ENCODE results near the gene SLC5A9. TPM values are rescaled to one million over a fixed set of nuclear protein-coding genes. Genes with fewer than 3 reads are reported as not detected.

Gene SLC5A9
- polyA plus RNA-seq, 1 donor (not counting 4 experiments of a cell fraction or from before 2014, with no cell fraction given), result not detected

DNA sequence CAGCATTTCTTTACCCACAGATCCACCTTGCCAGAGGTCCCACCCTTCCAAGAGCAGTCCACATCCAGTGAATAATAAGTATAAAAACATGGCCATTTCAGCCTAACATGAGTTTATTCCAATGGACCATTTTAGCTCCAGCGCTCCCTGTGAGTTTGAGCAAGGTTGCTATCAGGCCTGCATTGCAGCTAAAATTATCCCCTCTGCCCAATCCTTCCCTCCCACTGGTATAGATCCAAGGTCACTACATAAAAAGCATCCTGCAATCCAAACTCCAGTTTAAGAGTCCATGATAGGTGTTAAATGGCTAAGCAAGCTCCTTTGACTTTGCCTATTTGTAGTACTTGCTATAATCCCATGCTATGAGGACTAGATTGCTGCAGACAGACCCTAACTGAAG, 35.6 kb downstream of the SLC5A9 start:
- Histone ChIP-seq H3K9me1 (ENCODE audit: control insufficient read depth, extremely low read depth, insufficient read depth, low read length) (no peaks in the 10 kb centered on the region), H3K79me2 (ENCODE audit: control insufficient read depth, insufficient read depth, low read length) (no peaks in the 10 kb centered on the region), H4K20me1 (ENCODE audit: control insufficient read depth, extremely low read depth, insufficient read depth, low read length) (no peaks in the 10 kb centered on the region), H3K27me3 (ENCODE audit: control insufficient read depth, extremely low read depth, insufficient read depth, low read length) (no peaks in the 10 kb centered on the region), H3K27ac (ENCODE audit: control insufficient read depth, insufficient read depth, low read length) (no peak overlapping the region), H3K4me1 (ENCODE audit: control insufficient read depth, extremely low read depth, insufficient read depth, low read length) (no peaks in the 10 kb centered on the region), H2AFZ (ENCODE audit: control insufficient read depth, low read length) (no peak overlapping the region), H3K4me2 (ENCODE audit: control insufficient read depth, extremely low read depth, insufficient read depth, low read depth, low read length) (no peak overlapping the region), H3K9ac (ENCODE audit: control insufficient read depth, extremely low read depth, insufficient read depth, low read length) (no peak overlapping the region), H3K9me3 (ENCODE audit: control insufficient read depth, low read depth, low read length) (no peaks in the 10 kb centered on the region), H3K4me3 (ENCODE audit: control insufficient read depth in 2 of 3, extremely low read depth in 1 of 3, insufficient read depth in 2 of 3, low read depth in 1 of 3, low read length in 3 of 3) (no peak overlapping the region), H3K36me3 (ENCODE audit: control insufficient read depth in 2 of 2, extremely low read depth in 1 of 2, insufficient read depth in 2 of 2, low read length in 2 of 2) (no peaks in the 10 kb centered on the region)
- TF ChIP-seq, protein P1, sequence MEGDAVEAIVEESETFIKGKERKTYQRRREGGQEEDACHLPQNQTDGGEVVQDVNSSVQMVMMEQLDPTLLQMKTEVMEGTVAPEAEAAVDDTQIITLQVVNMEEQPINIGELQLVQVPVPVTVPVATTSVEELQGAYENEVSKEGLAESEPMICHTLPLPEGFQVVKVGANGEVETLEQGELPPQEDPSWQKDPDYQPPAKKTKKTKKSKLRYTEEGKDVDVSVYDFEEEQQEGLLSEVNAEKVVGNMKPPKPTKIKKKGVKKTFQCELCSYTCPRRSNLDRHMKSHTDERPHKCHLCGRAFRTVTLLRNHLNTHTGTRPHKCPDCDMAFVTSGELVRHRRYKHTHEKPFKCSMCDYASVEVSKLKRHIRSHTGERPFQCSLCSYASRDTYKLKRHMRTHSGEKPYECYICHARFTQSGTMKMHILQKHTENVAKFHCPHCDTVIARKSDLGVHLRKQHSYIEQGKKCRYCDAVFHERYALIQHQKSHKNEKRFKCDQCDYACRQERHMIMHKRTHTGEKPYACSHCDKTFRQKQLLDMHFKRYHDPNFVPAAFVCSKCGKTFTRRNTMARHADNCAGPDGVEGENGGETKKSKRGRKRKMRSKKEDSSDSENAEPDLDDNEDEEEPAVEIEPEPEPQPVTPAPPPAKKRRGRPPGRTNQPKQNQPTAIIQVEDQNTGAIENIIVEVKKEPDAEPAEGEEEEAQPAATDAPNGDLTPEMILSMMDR (optimal IDR thresholded peaks at IDR 0.05 in 1 of 3, IDR thresholded peaks at IDR 0.05 in 1 of 3, conservative IDR thresholded peaks at IDR 0.05 in 1 of 3; ENCODE audit: extremely low read depth in 1 of 3, insufficient read depth in 2 of 3, low read length in 3 of 3), result no peak
- TF ChIP-seq EZH2 (IDR thresholded peaks at IDR 0.05; ENCODE audit: low read length), result no peak
- FAIRE-seq (no peak), DNase-seq (ENCODE audit: low read depth, low spot score) (no peak)
- dilution Hi-C loops (cut with MboI; ENCODE audit: extremely low pct_ligation_motif_present, low sequenced_read_pairs), result no loop called here

DNA sequence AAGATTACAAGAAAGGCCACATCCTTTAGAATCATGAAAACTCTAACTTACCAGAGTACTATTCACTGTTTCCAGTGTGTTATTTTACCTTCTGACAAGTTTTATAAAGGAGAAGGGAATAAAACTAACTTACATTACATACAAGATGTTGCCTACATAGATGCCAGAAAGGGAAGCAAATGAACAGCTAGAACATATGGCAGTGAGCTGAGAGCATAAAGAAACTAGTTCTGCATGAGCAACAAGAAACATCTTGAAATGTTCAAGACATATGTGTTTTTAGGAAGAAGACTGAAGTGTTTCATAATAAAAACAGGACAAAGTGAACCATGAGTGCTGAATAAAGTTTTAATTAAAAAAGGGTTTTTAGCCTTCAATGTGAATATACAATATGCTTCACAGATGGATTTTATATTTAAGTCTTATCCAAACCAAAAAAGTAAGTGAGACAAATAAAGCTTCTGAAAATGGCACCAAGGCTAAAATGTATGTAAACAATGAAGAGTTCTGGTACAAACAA, 39.4 kb downstream of the SLC5A9 start:
- H3K9me1 ChIP-seq (ENCODE audit: control insufficient read depth, extremely low read depth, insufficient read depth, low read length), result no peaks in the 10 kb centered on the region
- no peak overlapping the region for H2AFZ ChIP-seq (ENCODE audit: control insufficient read depth, low read length)
- H3K9me3 ChIP-seq (ENCODE audit: control insufficient read depth, low read depth, low read length), result no peaks in the 10 kb centered on the region
- no peaks in the 10 kb centered on the region for H3K79me2 ChIP-seq (ENCODE audit: control insufficient read depth, insufficient read depth, low read length)
- no peak overlapping the region for H3K9ac ChIP-seq (ENCODE audit: control insufficient read depth, extremely low read depth, insufficient read depth, low read length)
- H3K27ac ChIP-seq (ENCODE audit: control insufficient read depth, insufficient read depth, low read length), result no peak overlapping the region
- no peak for TF ChIP-seq EZH2 (IDR thresholded peaks at IDR 0.05; ENCODE audit: low read length)
- TF ChIP-seq, protein P1 (optimal IDR thresholded peaks at IDR 0.05 in 1 of 3, IDR thresholded peaks at IDR 0.05 in 1 of 3, conservative IDR thresholded peaks at IDR 0.05 in 1 of 3; ENCODE audit: extremely low read depth in 1 of 3, insufficient read depth in 2 of 3, low read length in 3 of 3), result no peak
- H3K4me1 ChIP-seq (ENCODE audit: control insufficient read depth, extremely low read depth, insufficient read depth, low read length), result no peaks in the 10 kb centered on the region
- no peak overlapping the region for H3K4me3 ChIP-seq (ENCODE audit: control insufficient read depth in 2 of 3, extremely low read depth in 1 of 3, insufficient read depth in 2 of 3, low read depth in 1 of 3, low read length in 3 of 3)
- H4K20me1 ChIP-seq (ENCODE audit: control insufficient read depth, extremely low read depth, insufficient read depth, low read length), result no peaks in the 10 kb centered on the region
- FAIRE-seq (no peak), DNase-seq (ENCODE audit: low read depth, low spot score) (no peak)
- no peak overlapping the region for H3K4me2 ChIP-seq (ENCODE audit: control insufficient read depth, extremely low read depth, insufficient read depth, low read depth, low read length)
- H3K27me3 ChIP-seq (ENCODE audit: control insufficient read depth, extremely low read depth, insufficient read depth, low read length), result no peaks in the 10 kb centered on the region
- dilution Hi-C loops (cut with MboI; ENCODE audit: extremely low pct_ligation_motif_present, low sequenced_read_pairs), result no loop called here
- no peaks in the 10 kb centered on the region for H3K36me3 ChIP-seq (ENCODE audit: control insufficient read depth in 2 of 2, extremely low read depth in 1 of 2, insufficient read depth in 2 of 2, low read length in 2 of 2)
